ENCODE measurements around the gene B3GALT4.

GRCh38 chr6:33301877-33302276 lies 25.0 kb downstream of the B3GALT4 start:
- TF ChIP-seq CTCF (IDR thresholded peaks at IDR 0.05; ENCODE audit: low read depth, low read length) (no peak), EZH2phosphoT487 (IDR thresholded peaks at IDR 0.05; ENCODE audit: low read depth) (no peak)

Data from OCI-LY3 (cell line).